NCI-H2029 treated with DMSO at 0.1 percent for 48 hours (cell line): ENCODE data around the gene HDLBP.

Source experiments
- DNase-seq: peaks from one replicate; lab custom pipeline; 2025; lab: John Stamatoyannopoulos, UW

Gene HDLBP

DNA sequence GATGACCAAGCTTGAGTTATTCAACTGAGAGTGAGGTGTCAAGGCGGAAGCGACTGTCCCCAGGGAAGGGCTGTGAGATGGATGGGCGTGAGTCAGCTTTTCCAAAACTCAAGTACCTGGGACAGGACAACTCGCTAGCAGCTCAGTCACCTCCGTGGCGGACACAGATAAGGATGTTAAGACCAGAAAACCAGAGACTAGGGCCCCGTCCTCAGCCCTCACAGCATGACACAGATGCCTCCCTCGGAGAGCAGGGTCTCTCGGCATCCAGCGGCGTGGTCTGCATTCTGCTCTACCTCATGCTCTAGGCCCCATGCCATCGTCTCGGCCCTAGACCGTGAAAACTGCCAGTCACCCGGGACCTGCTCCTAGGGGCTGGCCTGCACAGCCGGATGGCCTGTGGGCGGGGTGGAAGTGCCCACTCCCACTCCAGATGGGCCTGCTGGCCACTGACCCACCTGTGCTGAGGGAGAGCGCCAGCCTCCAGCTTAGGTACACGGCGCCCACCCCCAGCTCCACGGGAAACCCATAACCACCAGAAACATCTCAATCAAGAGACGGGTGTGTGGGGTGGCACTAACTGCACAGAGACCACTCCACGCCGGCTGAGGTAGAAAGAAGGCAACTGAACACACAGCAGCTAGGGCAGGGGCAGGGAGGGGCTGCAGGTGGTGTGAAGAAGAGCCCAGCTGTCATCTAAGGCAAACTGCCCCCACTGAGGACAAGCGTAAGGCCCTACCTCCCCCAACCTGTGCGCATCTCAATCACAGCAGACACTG lies 87.2 kb downstream of the HDLBP start:
- no peak for DNase-seq

DNA sequence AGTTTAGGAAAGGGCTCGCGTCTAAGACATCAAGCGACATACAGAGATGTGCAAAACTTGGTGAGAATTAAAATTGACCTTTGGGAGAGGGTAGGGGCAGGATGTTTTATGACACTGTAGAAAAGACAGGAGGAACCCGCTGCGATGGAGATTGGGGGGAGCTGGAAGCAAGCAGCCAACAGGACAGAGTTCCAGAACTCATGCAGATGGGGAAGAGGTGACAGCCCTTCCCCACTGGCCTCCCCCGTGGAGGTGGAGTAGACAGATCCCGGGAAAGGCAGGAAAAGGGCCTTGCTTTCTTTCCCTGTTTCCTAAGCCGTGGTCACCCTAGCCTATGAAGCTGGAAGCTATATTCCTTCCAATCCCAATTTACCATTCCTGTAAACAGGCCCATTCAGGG lies 87.9 kb downstream of the HDLBP start:
- no peak for DNase-seq

DNA sequence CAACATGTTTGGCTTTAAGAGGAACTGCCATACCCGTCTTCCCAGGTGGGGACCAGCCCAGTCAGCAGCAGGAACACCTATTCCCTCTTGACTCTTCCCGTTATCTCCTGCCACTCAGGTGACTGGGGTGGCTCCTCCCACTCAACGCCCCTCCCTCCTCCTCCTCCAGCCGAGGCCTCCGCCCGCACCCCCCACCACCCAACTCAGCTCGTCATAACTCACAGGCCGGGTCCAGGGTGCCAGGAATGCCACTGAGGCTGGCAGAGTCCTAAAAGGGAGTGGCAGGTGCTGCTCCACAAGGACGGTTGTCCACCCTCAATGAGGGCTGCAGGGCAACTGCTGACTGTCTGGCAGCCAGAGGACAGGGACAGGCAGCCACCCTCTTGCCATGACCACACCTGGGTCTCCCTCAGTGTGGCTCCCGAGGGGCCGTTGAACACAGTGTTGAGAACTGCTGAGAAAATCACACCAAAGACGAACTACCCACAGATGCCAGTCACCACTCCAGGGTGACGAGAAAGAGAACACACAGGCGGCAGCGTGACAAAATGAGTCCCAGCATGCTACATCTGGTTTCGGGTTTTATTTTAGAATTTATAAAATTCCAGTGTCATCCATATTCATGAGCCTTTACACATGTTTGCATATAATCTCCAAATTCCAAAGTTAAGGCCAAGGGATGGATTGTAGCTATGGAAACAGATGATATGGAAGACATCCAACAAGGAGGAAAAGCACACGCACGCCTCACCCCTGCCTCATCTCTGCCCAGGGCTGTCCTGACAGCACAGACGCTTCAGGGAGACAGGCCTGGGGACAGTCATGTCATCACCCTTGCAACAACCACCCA lies 88.5 kb downstream of the HDLBP start:
- DNase-seq: no peak

DNA sequence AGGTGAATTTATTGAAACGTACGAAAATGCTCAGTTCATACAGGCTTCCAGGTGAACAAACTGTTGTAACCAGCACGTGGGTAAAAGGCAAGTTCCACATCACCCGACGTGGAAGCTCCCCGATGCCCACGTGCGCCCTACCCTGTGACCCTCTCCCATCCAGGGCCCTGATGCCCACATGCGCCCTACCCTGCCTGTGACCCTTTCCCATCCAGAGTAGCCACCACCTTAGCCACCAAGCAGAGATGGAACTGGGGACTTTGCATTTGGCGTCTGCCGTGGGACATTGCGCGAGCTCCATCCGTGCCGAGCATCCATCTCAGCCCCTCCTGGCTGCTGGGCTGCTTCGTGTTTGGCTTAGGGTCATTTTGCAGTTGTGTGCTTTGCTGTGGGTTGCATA lies 89.5 kb downstream of the HDLBP start:
- DNase-seq: no peak

DNA sequence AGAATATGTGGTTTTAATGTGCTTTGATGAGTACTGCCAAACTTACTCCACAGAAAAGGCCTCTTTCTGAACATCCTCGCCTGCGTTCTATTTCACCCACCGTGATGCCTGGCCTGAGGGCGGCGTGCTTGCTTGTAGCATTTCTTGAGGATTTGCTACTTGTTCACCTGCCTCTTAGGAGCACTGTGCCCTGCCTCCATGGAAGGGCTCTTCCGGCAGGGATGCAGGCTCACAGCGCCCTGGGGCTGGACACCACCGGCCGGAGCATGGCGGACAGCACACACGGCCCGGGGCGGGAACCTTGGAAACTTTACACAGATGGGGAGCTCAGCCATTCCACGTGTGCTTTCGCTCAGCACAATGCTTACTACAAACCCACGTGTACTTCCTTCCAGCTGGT lies 89.9 kb downstream of the HDLBP start:
- DNase-seq: no peak

DNA sequence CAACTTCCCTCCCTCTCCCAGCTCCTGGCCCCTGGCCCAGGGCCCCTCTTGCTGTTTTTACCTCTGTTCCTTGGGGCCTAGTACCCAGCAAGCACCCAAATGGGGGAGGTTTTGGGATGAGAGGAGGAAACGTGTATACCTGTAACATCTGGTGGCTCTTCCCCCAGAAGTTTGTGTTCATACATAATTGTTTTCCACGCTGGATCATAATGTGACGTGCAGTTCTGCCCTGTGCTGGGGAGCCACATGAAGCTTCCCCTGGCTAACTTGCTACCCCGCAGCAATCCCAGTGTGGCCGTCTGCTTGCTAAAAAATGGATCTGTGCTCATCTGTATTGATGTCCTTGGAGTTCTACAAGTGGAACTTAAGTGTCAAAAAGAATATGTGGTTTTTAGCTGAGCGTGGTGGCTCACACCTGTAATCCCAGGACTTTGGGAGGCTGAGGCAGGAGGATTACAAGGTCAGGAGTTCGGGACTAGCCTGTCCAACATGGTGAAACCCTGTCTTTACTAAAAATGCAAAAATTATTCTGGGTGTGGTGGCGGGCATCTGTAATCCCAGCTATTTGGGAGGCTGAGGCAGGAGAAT lies 90.5 kb downstream of the HDLBP start:
- no peak for DNase-seq

DNA sequence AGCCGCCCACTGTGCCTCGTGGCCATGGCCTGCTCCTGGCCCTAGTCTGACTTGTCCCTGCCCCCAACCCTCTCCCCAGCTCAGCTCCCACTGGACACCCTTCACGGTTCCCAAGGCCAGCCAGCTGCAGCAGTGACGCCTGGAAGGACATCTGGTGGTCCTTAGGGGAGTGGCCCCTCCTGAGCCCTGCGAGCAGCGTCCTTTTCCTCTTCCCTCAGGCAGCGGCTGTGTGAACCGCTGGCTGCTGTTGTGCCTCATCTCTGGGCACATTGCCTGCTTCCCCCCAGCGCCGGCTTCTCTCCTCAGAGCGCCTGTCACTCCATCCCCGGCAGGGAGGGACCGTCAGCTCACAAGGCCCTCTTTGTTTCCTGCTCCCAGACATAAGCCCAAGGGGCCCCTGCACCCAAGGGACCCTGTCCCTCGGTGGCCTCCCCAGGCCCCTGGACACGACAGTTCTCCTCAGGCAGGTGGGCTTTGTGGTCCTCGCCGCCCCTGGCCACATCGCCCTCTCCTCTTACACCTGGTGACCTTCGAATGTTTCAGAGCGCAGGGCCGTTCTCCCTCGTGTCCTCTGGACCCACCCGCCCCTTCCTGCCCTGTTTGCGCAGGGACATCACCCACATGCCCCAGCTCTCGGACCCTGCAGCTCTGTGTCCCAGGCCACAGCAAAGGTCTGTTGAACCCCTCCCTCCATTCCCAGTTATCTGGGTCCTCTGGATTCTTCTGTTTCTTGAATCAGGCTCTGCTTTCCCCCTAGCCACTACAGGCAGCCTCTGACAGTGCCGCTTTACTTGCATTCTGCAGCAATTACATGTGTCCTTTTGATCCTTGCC lies 91.2 kb downstream of the HDLBP start:
- no peak for DNase-seq

DNA sequence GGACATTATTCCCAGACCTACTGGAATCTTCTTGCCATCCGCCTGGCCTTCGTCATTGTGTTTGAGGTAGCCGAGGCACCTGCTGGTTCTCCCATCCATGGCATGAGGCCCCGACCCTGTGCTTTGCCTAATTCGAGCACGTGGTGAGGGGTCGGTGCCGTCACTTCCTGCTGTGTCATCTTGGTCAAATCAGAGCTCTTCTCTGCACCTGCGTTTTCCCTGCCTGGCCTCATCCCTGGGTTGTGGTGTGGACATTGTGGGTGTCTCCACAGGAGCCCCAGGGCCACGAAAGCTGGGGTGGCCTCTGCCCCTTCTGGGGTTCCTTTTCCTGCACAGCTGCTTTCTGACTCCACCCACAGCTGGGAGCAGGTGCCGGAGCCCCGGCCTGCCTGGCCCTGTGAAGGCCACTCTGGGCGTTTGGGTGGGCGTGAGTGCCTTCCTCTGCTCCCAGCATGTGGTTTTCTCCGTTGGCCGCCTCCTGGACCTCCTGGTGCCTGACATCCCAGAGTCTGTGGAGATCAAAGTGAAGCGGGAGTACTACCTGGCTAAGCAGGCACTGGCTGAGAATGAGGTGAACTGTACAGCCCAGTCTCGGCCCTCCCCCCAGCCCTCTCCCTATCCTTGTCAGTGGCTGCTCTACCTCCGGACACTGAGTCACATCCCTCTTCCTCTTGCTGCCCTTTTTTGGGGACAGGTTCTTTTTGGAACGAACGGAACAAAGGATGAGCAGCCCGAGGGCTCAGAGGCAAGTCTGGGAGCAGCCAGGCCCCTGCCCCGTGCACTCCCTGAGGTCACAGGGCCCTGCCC lies 92.1 kb downstream of the HDLBP start:
- no peak for DNase-seq

DNA sequence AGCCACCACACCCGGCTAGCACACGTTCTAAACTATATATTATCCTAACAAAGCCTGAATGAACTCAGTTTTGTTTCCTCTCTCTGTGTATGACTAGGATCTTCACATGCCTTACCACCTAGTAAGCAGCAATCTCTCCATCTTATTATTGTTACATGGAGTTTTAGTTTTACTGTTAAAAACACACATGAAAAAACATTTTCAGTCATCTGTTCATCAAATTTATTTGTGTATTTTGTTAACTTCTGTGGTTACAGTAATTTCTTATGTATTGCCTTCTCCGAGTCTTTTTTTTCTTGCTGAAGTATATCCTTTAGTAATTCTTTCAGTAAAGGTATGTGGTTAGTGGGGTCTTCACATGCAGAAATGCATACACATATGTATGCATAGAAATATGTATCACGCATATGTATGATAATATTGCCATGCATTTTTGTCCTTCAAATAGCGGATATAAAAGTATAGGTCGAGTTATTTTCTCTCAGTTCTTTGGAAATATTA lies 95.6 kb downstream of the HDLBP start:
- no peak for DNase-seq

DNA sequence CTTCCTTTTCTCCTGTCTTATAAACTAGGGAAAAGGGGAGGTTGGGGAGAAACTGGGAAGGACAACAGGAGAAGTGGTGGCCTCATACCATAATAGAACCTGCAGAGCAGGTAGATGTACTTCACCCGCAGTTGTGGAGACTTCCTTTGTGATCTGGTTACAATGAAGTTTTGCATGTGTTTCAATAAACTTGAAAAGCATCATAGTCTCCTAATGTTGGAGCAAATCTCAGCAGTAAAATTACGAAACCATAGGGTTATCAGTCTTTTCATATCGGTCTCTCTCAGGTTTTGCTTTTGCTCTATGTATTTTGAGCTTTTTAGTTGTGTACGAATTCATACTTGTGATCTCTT lies 96.5 kb downstream of the HDLBP start:
- DNase-seq: no peak

DNA sequence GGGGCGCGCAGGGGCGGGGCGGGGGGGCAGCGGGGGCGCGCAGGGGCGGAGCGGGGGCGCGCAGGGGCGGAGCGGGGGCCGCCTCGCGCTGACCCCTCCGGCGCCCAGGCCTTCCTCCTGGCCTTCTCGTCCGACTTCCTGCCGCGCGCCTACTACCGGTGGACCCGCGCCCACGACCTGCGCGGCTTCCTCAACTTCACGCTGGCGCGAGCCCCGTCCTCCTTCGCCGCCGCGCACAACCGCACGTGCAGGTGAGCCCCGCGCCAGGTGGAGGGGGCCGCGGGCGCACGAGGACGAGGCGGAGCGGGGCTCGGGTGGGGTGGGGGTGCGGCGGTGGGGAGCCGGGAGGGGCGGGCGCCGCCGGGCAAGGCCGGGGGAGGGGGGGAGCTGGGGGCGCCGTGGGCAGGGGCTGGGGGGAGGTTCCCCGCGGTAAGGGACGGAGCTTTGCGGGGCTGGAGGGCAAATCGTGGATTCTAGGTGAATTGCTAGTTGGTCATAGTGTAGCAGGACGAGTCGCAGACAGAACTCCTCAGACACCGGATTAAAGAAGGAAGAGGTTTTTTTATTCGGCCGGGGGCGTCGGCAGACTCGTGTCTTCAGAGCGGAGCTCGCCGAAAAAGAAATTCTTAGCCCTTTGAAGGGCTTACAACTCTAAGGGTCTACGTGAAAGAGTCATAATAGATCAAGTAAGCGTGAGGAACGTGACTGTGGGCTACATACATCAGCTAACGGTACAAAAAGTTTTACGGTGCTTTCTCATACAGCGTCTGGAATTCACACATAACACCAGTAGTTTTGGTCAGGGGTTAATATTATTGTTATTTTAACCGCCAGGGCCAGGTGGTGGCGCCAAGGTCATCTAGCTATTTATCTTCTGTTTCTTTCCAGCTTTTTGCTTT lies 97.1 kb downstream of the HDLBP start:
- DNase-seq: peak; percentile 8

DNA sequence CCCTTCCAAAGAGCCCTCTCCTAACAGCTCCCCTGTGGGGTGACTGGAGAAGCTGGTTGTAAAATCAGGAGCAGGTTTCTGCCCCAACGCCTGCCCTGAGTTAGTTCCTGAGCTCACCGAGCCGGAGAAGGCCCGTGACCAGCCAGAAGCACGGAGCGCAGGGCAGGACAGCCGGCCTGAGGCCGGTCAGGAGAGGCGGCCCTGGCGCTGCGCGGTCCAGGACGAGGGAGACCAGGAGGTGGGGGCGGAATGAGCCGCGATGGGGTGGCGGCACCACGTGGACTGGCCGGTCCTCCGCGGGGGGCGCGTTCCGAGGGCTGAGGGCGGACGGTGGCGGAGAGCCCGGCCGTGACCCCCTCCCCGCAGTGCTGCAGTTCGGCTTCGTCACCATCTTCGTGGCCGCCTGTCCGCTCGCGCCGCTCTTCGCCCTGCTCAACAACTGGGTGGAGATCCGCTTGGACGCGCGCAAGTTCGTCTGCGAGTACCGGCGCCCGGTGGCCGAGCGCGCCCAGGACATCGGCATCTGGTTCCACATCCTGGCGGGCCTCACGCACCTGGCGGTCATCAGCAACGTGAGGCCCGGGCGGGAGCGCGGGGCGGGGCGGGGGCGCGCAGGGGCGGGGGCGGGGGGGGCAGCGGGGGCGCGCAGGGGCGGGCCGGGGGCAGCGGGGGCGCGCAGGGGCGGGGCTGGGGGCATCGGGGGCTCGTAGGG lies 98.0 kb downstream of the HDLBP start:
- DNase-seq: peak; percentile 10

DNA sequence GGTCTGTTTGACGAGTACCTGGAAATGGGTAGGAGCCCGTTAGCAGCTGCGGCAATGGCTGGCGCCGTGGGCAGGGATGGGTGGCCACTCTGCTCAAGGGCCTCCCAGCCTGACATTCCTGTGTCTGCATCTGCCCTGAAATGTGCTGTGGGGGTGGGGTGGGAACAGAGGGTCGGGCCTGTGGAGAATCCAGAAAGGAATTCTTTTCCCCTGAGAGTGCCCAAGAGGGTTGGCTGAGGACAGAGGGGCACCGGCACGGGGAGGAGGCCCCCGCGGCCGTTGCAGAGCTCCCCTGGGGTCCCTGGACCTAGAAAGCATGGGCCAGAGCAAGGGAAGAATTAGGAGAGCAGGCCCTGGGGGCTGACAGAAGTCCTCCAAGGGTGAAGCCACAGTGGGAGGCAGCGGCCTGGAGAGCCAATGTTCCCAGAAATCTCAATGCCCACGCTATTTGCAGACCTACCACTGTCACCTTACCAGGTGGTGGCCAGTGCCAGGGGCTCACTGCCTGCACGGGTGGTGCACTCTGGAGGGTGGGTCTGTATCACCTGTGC lies 99.2 kb downstream of the HDLBP start:
- no peak for DNase-seq

DNA sequence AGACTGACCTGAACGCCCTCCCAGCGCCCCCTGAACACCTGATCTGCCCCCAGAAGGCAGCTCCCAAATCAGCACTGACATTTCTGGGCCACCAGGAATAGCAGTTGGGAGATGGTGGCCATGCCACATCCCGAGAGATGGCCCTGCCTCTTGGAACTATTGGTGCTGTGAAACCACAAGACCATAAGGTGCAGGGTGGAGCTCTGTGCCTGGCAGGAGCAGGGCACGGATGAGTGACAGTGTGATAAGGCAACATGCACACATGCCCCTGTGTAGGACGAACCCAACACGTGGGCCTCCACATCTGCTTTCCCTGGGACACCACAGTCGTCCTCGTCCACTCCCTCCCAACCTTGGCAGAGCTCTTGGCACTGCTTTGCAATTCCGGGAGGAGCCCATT lies 100.1 kb downstream of the HDLBP start:
- no peak for DNase-seq

DNA sequence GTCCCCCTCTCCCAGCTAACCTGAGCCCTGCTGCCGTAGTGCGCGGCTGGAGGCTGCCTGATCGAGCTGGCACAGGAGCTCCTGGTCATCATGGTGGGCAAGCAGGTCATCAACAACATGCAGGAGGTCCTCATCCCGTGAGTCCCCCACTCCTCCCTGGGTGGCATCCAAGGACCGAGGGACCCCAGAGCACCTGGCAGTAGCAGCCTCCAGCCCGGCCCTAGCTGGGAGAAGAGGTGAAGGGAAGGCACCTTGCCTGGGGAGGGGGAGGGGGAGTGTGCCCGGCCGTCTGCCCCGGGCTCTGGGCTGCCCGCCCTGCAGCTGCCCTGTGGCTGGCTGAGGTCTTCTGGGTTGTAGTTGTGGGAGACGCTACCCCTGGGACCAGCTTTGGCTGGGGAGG lies 100.7 kb downstream of the HDLBP start:
- no peak for DNase-seq

DNA sequence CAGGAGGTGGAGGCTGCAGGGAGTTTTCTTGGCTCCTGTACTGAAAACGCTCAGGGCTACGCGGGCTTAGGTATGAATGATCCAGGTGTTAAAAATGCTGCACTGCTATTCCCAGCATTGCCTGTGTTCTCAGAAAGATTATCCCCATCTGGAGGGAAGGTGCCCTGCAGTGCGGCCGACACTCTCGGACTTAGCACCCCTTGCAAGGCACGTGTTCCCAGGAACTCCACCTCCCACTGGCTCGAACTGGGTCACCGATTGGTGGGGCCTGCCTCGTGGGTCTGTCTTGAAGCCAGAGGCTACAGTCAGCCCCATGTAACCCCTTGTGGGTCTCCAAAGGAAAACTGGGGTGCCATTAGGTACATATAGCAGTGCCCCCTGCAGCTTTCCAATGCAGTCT lies 101.3 kb downstream of the HDLBP start:
- DNase-seq: no peak

DNA sequence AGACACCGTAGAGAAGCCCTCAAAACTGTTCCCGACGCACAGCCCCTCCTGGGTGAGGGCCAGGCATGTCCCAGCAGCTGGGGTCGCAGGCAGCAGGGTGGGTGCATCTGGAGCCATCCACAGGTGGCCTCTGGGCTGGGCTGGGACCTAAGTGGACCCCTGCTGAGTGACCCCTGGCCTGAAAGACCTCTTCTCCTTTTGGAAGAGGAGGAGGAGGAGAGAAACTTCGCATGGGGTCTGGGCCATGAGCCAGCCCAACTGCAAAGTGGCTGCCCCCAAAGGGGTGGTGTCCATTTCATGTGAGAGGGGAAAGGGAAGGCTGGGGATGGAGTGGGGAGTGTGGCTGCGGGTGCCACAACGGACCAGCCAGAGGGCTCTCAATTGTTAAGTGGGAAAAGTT lies 101.9 kb downstream of the HDLBP start:
- no peak for DNase-seq

DNA sequence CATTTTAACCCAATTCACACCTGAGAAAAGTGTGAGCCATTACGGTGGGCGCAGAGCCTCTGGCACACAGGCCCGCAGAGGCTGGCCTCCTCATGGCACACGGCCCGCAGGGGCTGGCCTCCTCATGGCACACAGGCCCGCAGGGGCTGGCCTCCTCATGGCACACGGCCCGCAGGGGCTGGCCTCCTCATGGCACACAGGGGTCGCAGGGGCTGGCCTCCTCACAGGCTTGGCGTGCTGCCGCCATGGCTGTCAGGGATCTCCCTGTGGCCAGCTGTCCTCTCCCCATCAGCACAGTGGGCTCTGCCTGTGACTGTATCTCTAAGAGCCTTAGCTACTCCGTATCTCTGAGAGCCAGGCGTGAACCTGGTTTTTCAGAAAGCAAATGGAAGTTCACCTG lies 102.4 kb downstream of the HDLBP start:
- DNase-seq: no peak

DNA sequence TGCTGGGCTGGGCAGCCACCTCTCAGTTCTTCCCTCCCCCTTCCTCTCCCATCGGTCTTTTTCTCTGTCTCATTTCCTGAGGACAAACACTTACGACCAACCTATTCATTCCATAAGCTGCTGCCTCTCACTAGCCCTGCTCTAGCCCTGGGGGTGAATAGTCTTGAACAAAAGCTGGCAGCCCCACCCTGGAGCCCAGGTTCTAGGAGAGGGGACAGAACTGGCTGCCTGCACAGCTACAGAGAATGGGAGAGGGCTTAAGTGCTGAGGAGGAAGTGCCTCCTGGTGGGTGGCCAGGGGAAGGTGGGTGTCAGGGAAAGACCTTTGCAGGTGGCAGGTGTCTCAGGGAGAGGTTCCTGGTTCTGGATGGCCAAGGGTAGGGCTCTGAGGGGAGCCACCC lies 104.2 kb downstream of the HDLBP start:
- no peak for DNase-seq
